GM12801 (cell line): ENCODE data around the gene ZBTB49.

Source experiments
- CTCF ChIP-seq: IDR thresholded peaks from one replicate; pipeline ENCODE4 v1.5.1; 2011; ENCODE audit warnings: control low read depth; ENCODE audit not compliant: insufficient read length; ENCODE audit errors: extremely low read depth

Gene ZBTB49

GRCh38 chr4:4269856-4270255 is 20.2 kb upstream of the ZBTB49 start:
- TF ChIP-seq CTCF = no peak

GRCh38 chr4:4270529-4270928 is 19.5 kb upstream of the ZBTB49 start:
- no peak for TF ChIP-seq CTCF

- TF ChIP-seq CTCF = no peak
Observed at GRCh38 chr4:4271912-4272311, 18.1 kb upstream of the ZBTB49 start.

GRCh38 chr4:4274226-4274625 is 15.8 kb upstream of the ZBTB49 start:
- TF ChIP-seq CTCF = no peak

- no peak for TF ChIP-seq CTCF
Observed at GRCh38 chr4:4277531-4277930, 12.5 kb upstream of the ZBTB49 start.

GRCh38 chr4:4281787-4282186 is 8.3 kb upstream of the ZBTB49 start:
- no peak for TF ChIP-seq CTCF

- no peak for TF ChIP-seq CTCF
Observed at GRCh38 chr4:4284827-4285618, 5.0 kb upstream of the ZBTB49 start.
